Measurements from ENCODE around the gene FARS2.

The FARS2 gene

GRCh38 chr6:5345324-5345723 lies 84.0 kb downstream of the FARS2 start:
- no peak overlapping the region for H3K27ac ChIP-seq (ENCODE audit: extremely low read depth, low read depth, low read length)
- H3K9me3 ChIP-seq (ENCODE audit: control insufficient read depth, insufficient read depth, low read depth, low read length): no peaks in the 10 kb centered on the region
- no peak overlapping the region for H3K4me3 ChIP-seq (ENCODE audit: low read depth, low read length)
- no peaks in the 10 kb centered on the region for H3K4me1 ChIP-seq (ENCODE audit: control insufficient read depth, insufficient read depth, low read length)
- POLR2A ChIA-PET: interaction anchor here (0.7 kb wide), 1 partner anchor 9 kb away, joined by 4 read pairs; no protein-coding TSS in a partner anchor
- H3K36me3 ChIP-seq (ENCODE audit: control insufficient read depth in 2 of 2, insufficient read depth in 1 of 2, low read length in 2 of 2): no peaks in the 10 kb centered on the region
- no peak for TF ChIP-seq ZNF292 (tag by site-specific recombination; IDR thresholded peaks at IDR 0.05; ENCODE audit: borderline replicate concordance, low read depth)
- TF ChIP-seq ZSCAN23 (tag by site-specific recombination; IDR thresholded peaks at IDR 0.05): no peak
- TF ChIP-seq, protein P1, sequence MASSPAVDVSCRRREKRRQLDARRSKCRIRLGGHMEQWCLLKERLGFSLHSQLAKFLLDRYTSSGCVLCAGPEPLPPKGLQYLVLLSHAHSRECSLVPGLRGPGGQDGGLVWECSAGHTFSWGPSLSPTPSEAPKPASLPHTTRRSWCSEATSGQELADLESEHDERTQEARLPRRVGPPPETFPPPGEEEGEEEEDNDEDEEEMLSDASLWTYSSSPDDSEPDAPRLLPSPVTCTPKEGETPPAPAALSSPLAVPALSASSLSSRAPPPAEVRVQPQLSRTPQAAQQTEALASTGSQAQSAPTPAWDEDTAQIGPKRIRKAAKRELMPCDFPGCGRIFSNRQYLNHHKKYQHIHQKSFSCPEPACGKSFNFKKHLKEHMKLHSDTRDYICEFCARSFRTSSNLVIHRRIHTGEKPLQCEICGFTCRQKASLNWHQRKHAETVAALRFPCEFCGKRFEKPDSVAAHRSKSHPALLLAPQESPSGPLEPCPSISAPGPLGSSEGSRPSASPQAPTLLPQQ (tag by site-specific recombination; IDR thresholded peaks at IDR 0.05): no peak
- TF ChIP-seq ZNF133 (tag by site-specific recombination; IDR thresholded peaks at IDR 0.05): no peak
- no peak for TF ChIP-seq ZNF19 (tag by site-specific recombination; IDR thresholded peaks at IDR 0.05; ENCODE audit: low read depth)
- CTCF ChIA-PET: interaction anchor here (0.7 to 1.3 kb wide), 2 partner anchors 13 to 496 kb away, joined by 3 read pairs; no protein-coding TSS in a partner anchor

DNA sequence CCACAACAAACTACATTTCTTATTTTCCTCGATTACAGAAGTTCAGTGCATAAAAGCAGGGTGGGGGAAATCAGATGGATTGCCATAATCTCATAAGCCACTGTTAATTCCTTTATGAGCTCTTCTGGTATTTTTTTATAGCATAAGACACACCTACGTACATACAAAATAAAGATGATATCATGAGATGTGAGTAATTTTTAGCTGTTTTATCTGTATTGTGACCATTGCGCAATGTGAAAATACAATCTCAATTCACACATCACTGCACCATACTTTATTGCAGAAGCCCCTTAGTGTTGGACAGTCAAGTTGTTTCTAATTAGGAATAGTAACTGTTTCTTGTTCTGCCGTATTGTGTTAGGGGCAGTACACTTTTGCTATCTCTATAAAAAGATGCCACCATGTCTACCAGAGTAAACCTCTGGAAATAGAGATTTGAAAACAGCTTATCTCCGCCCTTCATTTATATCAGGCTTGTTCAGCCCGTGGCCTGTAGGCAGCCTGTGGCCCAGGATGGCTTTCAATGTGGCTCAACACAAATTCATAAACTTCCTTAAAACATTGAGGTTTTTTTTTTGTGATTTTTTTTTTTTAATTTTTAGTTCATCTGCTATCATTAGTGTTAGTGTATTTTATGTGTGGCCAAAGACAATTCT lies 90.4 kb downstream of the FARS2 start:
- ChIA-PET CTCF (interaction anchor here (1.5 kb wide), 1 partner anchor 28 kb away, joined by 3 read pairs; no protein-coding TSS in a partner anchor), POLR2A (no interaction called here)
- Histone ChIP-seq H3K9me3 (ENCODE audit: control insufficient read depth, insufficient read depth, low read depth, low read length) (no peaks in the 10 kb centered on the region), H3K4me3 (ENCODE audit: low read depth, low read length) (no peak overlapping the region), H3K36me3 (ENCODE audit: control insufficient read depth in 2 of 2, insufficient read depth in 1 of 2, low read length in 2 of 2) (no peaks in the 10 kb centered on the region), H3K27ac (ENCODE audit: extremely low read depth, low read depth, low read length) (no peak overlapping the region), H3K4me1 (ENCODE audit: control insufficient read depth, insufficient read depth, low read length) (no peaks in the 10 kb centered on the region)
- no peak for TF ChIP-seq ZXDB (tag by site-specific recombination; IDR thresholded peaks at IDR 0.05)
- no peak for TF ChIP-seq ZNF16 (tag by site-specific recombination; IDR thresholded peaks at IDR 0.05; ENCODE audit: low read depth)

DNA sequence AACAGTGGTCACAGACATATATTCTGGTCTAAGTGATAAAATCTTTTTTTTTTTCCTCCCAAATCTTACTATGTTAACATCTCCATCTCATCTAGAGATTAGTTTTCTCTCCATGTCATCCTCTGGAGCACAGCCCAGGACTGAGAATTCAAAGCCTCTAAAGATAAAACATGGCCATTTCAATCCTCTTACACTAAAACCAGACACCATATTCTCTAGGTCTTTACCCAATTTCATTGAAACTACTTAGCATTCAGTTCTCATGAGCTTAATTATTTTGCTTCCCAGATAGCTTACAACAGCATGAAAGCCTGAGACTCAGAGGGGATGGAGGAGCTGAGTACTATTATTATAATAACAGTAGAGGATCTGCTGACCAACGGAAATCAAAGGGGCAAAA lies 92.7 kb downstream of the FARS2 start:
- H3K27ac ChIP-seq (ENCODE audit: extremely low read depth, low read depth, low read length): no peak overlapping the region
- TF ChIP-seq ZBTB7A (tag by site-specific recombination; IDR thresholded peaks at IDR 0.05; ENCODE audit: low read depth) (no peak), TRIM28 (IDR thresholded peaks at IDR 0.05; ENCODE audit: borderline replicate concordance, low read length) (no peak), ZNF843 (tag by site-specific recombination; IDR thresholded peaks at IDR 0.05) (no peak)
- no peaks in the 10 kb centered on the region for H3K4me1 ChIP-seq (ENCODE audit: control insufficient read depth, insufficient read depth, low read length)
- no peaks in the 10 kb centered on the region for H3K9me3 ChIP-seq (ENCODE audit: control insufficient read depth, insufficient read depth, low read depth, low read length)
- H3K36me3 ChIP-seq (ENCODE audit: control insufficient read depth in 2 of 2, insufficient read depth in 1 of 2, low read length in 2 of 2): no peaks in the 10 kb centered on the region
- H3K4me3 ChIP-seq (ENCODE audit: low read depth, low read length): no peak overlapping the region
- ChIA-PET CTCF (interaction anchor here (0.6 kb wide), 1 partner anchor 574 kb away, joined by 7 read pairs; no protein-coding TSS in a partner anchor), POLR2A (interaction anchor here (0.6 kb wide), 1 partner anchor 9 kb away, joined by 4 read pairs; no protein-coding TSS in a partner anchor)

DNA sequence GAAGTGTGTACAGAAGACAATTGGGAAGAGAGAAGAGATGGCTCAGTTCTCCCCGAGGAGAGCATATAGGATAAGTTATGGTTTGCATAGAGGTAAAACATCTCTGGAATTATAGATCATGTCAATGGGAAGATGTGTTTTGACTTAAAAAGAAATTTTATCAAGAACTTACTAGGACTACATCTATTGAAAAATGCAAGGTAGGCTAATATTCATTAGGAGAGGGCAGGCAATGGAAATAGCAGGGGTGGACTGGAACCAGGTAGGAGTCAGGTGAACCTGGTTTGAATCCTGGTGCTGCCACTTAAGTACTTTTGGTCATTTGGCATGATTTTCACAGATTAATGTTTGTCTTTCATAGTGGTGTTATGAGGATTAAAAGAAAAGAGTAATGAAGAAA lies 96.2 kb downstream of the FARS2 start:
- POLR2A ChIA-PET: no interaction called here
- Histone ChIP-seq H3K27ac (ENCODE audit: extremely low read depth, low read depth, low read length) (no peak overlapping the region), H3K9me3 (ENCODE audit: control insufficient read depth, insufficient read depth, low read depth, low read length) (no peaks in the 10 kb centered on the region), H3K4me3 (ENCODE audit: low read depth, low read length) (no peak overlapping the region), H3K36me3 (ENCODE audit: control insufficient read depth in 2 of 2, insufficient read depth in 1 of 2, low read length in 2 of 2) (no peaks in the 10 kb centered on the region), H3K4me1 (ENCODE audit: control insufficient read depth, insufficient read depth, low read length) (no peaks in the 10 kb centered on the region)
- TF ChIP-seq, protein P2, sequence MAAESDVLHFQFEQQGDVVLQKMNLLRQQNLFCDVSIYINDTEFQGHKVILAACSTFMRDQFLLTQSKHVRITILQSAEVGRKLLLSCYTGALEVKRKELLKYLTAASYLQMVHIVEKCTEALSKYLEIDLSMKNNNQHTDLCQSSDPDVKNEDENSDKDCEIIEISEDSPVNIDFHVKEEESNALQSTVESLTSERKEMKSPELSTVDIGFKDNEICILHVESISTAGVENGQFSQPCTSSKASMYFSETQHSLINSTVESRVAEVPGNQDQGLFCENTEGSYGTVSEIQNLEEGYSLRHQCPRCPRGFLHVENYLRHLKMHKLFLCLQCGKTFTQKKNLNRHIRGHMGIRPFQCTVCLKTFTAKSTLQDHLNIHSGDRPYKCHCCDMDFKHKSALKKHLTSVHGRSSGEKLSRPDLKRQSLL (tag by site-specific recombination; IDR thresholded peaks at IDR 0.05): no peak
- TF ChIP-seq BCL11B (tag by site-specific recombination; IDR thresholded peaks at IDR 0.05; ENCODE audit: low read depth) (no peak), TRIM28 (IDR thresholded peaks at IDR 0.05; ENCODE audit: borderline replicate concordance, low read length) (no peak), ZBTB17 (tag by site-specific recombination; IDR thresholded peaks at IDR 0.05) (no peak), KLF9 (tag by site-specific recombination; IDR thresholded peaks at IDR 0.05; ENCODE audit: low read depth) (no peak)
- CTCF ChIA-PET: interaction anchor here (0.6 to 0.7 kb wide), 2 partner anchors 13 to 46 kb away, joined by 3 read pairs; no protein-coding TSS in a partner anchor
